Ovary (tissue), 3 donors: Measurements from ENCODE around the gene GIMAP5.

Source experiments
- POLR2A ChIP-seq: fragments of 450-650 bp; IDR thresholded peaks from one replicate; pipeline ENCODE4 v1.6.1; 2017; ENCODE audit warnings: antibody characterized with exemption, mild to moderate bottlenecking, moderate library complexity
- TF ChIP-seq, protein P1 (sequence below), 3 donors: fragments of 450-650 bp in 2 of 3; fragments of 200-600 bp in 1 of 3; IDR thresholded peaks; one replicate each; pipeline versions ENCODE4 v1.5.1 to v1.8.0; 2016 to 2022; ENCODE audit warnings: antibody characterized with exemption in 3 of 3, mild to moderate bottlenecking in 1 of 3
- donor health status: DM: no; HTN: no; CAD: no.

- TF ChIP-seq, protein P1, sequence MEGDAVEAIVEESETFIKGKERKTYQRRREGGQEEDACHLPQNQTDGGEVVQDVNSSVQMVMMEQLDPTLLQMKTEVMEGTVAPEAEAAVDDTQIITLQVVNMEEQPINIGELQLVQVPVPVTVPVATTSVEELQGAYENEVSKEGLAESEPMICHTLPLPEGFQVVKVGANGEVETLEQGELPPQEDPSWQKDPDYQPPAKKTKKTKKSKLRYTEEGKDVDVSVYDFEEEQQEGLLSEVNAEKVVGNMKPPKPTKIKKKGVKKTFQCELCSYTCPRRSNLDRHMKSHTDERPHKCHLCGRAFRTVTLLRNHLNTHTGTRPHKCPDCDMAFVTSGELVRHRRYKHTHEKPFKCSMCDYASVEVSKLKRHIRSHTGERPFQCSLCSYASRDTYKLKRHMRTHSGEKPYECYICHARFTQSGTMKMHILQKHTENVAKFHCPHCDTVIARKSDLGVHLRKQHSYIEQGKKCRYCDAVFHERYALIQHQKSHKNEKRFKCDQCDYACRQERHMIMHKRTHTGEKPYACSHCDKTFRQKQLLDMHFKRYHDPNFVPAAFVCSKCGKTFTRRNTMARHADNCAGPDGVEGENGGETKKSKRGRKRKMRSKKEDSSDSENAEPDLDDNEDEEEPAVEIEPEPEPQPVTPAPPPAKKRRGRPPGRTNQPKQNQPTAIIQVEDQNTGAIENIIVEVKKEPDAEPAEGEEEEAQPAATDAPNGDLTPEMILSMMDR (IDR thresholded peaks at IDR 0.05) = no peak
- no peak for TF ChIP-seq POLR2A
Observed at GRCh38 chr7:150738591-150739001, 1.4 kb downstream of the GIMAP5 start.
